ENCODE data around the gene RNF212.
"Not testable (repeated sequence)": the region's sequence is repeated elsewhere in the genome, so short reads cannot be mapped to it uniquely, and the experiment has no call there.

Gene RNF212

GRCh38 chr4:1137850-1138249, 24.5 kb upstream of the RNF212 start:
- no peak overlapping the region for H3K27ac ChIP-seq (ENCODE audit: low read depth, low read length)
- H3K9me3 ChIP-seq (ENCODE audit: control insufficient read depth, insufficient read depth, low read depth, low read length): no peaks in the 10 kb centered on the region

GRCh38 chr4:1137063-1137776, 23.9 kb upstream of the RNF212 start:
- Histone ChIP-seq H3K4me3 (ENCODE audit: low read depth, low read length) (no peak overlapping the region), H3K9ac (ENCODE audit: low read length) (no peak overlapping the region), H3K27me3 (ENCODE audit: control insufficient read depth, insufficient read depth, low read length) (peaks cover 33% of the 10 kb centered on the region), H3K27ac (ENCODE audit: low read depth, low read length) (no peak overlapping the region), H3K4me1 (ENCODE audit: control insufficient read depth, insufficient read depth, low read length) (no peaks in the 10 kb centered on the region), H3K36me3 (ENCODE audit: control insufficient read depth, insufficient read depth, low read length) (no peaks in the 10 kb centered on the region), H3K9me3 (ENCODE audit: control insufficient read depth, insufficient read depth, low read depth, low read length) (no peaks in the 10 kb centered on the region)

More at GRCh38 chr4:1137850-1138249, 24.5 kb upstream of the RNF212 start:
- H3K4me3 ChIP-seq (ENCODE audit: low read depth, low read length): no peak overlapping the region
- no peaks in the 10 kb centered on the region for H3K36me3 ChIP-seq (ENCODE audit: control insufficient read depth, insufficient read depth, low read length)
- no peaks in the 10 kb centered on the region for H3K4me1 ChIP-seq (ENCODE audit: control insufficient read depth, insufficient read depth, low read length)
- H3K27me3 ChIP-seq (ENCODE audit: control insufficient read depth, insufficient read depth, low read length): peaks cover 37% of the 10 kb centered on the region
- H3K9ac ChIP-seq (ENCODE audit: low read length): no peak overlapping the region

GRCh38 chr4:1136048-1136447, 22.7 kb upstream of the RNF212 start:
- no peak overlapping the region for H3K27ac ChIP-seq (ENCODE audit: low read depth, low read length)
- H3K4me3 ChIP-seq (ENCODE audit: low read depth, low read length): no peak overlapping the region
- H3K4me1 ChIP-seq (ENCODE audit: control insufficient read depth, insufficient read depth, low read length): no peaks in the 10 kb centered on the region
- no peaks in the 10 kb centered on the region for H3K9me3 ChIP-seq (ENCODE audit: control insufficient read depth, insufficient read depth, low read depth, low read length)
- peaks cover 33% of the 10 kb centered on the region for H3K27me3 ChIP-seq (ENCODE audit: control insufficient read depth, insufficient read depth, low read length)
- no peaks in the 10 kb centered on the region for H3K36me3 ChIP-seq (ENCODE audit: control insufficient read depth, insufficient read depth, low read length)
- H3K9ac ChIP-seq (ENCODE audit: low read length): no peak overlapping the region

- Histone ChIP-seq H3K9ac (ENCODE audit: low read length) (no peak overlapping the region), H3K36me3 (ENCODE audit: control insufficient read depth, insufficient read depth, low read length) (no peaks in the 10 kb centered on the region), H3K4me3 (ENCODE audit: low read depth, low read length) (no peak overlapping the region), H3K4me1 (ENCODE audit: control insufficient read depth, insufficient read depth, low read length) (no peaks in the 10 kb centered on the region), H3K27me3 (ENCODE audit: control insufficient read depth, insufficient read depth, low read length) (peaks cover 19% of the 10 kb centered on the region; the same call in 1 of the 2 replicates), H3K27ac (ENCODE audit: low read depth, low read length) (no peak overlapping the region), H3K9me3 (ENCODE audit: control insufficient read depth, insufficient read depth, low read depth, low read length) (no peaks in the 10 kb centered on the region)
These were observed 19.7 kb upstream of the RNF212 start for GRCh38 chr4:1133033-1133432.

- H3K27ac ChIP-seq (ENCODE audit: low read depth, low read length): no peak overlapping the region
These were observed 17.2 kb upstream of the RNF212 start for GRCh38 chr4:1130316-1131186.

GRCh38 chr4:1126506-1126905, 13.1 kb upstream of the RNF212 start:
- H3K9me3 ChIP-seq (ENCODE audit: control insufficient read depth, insufficient read depth, low read depth, low read length): no peaks in the 10 kb centered on the region
- H3K4me3 ChIP-seq (ENCODE audit: low read depth, low read length): no peak overlapping the region
- no peaks in the 10 kb centered on the region; the same call in 1 of the 2 replicates for H3K27me3 ChIP-seq (ENCODE audit: control insufficient read depth, insufficient read depth, low read length)
- H3K4me1 ChIP-seq (ENCODE audit: control insufficient read depth, insufficient read depth, low read length): no peaks in the 10 kb centered on the region
- H3K9ac ChIP-seq (ENCODE audit: low read length): no peak overlapping the region
- H3K27ac ChIP-seq (ENCODE audit: low read depth, low read length): no peak overlapping the region
- no peaks in the 10 kb centered on the region for H3K36me3 ChIP-seq (ENCODE audit: control insufficient read depth, insufficient read depth, low read length)

More at GRCh38 chr4:1130316-1131186, 17.2 kb upstream of the RNF212 start:
- H3K27me3 ChIP-seq (ENCODE audit: control insufficient read depth, insufficient read depth, low read length): peaks cover 10% of the 10 kb centered on the region; the same call in 1 of the 2 replicates
- H3K4me1 ChIP-seq (ENCODE audit: control insufficient read depth, insufficient read depth, low read length): no peaks in the 10 kb centered on the region
- no peak overlapping the region for H3K4me3 ChIP-seq (ENCODE audit: low read depth, low read length)
- H3K9me3 ChIP-seq (ENCODE audit: control insufficient read depth, insufficient read depth, low read depth, low read length): no peaks in the 10 kb centered on the region
- H3K9ac ChIP-seq (ENCODE audit: low read length): no peak overlapping the region
- no peaks in the 10 kb centered on the region for H3K36me3 ChIP-seq (ENCODE audit: control insufficient read depth, insufficient read depth, low read length)

GRCh38 chr4:1125466-1125865, 12.1 kb upstream of the RNF212 start:
- not testable (repeated sequence) for H3K27ac ChIP-seq (ENCODE audit: low read depth, low read length); H3K9me3 ChIP-seq (ENCODE audit: control insufficient read depth, insufficient read depth, low read depth, low read length); H3K36me3 ChIP-seq (ENCODE audit: control insufficient read depth, insufficient read depth, low read length); H3K27me3 ChIP-seq (ENCODE audit: control insufficient read depth, insufficient read depth, low read length); H3K9ac ChIP-seq (ENCODE audit: low read length); H3K4me1 ChIP-seq (ENCODE audit: control insufficient read depth, insufficient read depth, low read length); H3K4me3 ChIP-seq (ENCODE audit: low read depth, low read length)

- Histone ChIP-seq H3K36me3 (ENCODE audit: control insufficient read depth, insufficient read depth, low read length) (no peaks in the 10 kb centered on the region), H3K9me3 (ENCODE audit: control insufficient read depth, insufficient read depth, low read depth, low read length) (no peaks in the 10 kb centered on the region), H3K9ac (ENCODE audit: low read length) (no peak overlapping the region), H3K27ac (ENCODE audit: low read depth, low read length) (no peak overlapping the region), H3K4me1 (ENCODE audit: control insufficient read depth, insufficient read depth, low read length) (no peaks in the 10 kb centered on the region), H3K4me3 (ENCODE audit: low read depth, low read length) (no peak overlapping the region), H3K27me3 (ENCODE audit: control insufficient read depth, insufficient read depth, low read length) (peaks cover 3% of the 10 kb centered on the region; the same call in 1 of the 2 replicates)
These were observed 11.5 kb upstream of the RNF212 start for GRCh38 chr4:1124818-1125217.

- H3K4me3 ChIP-seq (ENCODE audit: low read depth, low read length): no peak overlapping the region
- peaks cover 6% of the 10 kb centered on the region; the same call in 1 of the 2 replicates for H3K27me3 ChIP-seq (ENCODE audit: control insufficient read depth, insufficient read depth, low read length)
- no peaks in the 10 kb centered on the region for H3K9me3 ChIP-seq (ENCODE audit: control insufficient read depth, insufficient read depth, low read depth, low read length)
- H3K9ac ChIP-seq (ENCODE audit: low read length): no peak overlapping the region
- no peak overlapping the region for H3K27ac ChIP-seq (ENCODE audit: low read depth, low read length)
- H3K4me1 ChIP-seq (ENCODE audit: control insufficient read depth, insufficient read depth, low read length): no peaks in the 10 kb centered on the region
- H3K36me3 ChIP-seq (ENCODE audit: control insufficient read depth, insufficient read depth, low read length): no peaks in the 10 kb centered on the region
These were observed 9.1 kb upstream of the RNF212 start for GRCh38 chr4:1122505-1122904.

- H3K27me3 ChIP-seq (ENCODE audit: control insufficient read depth, insufficient read depth, low read length): peaks cover 44% of the 10 kb centered on the region
These were observed 3.5 kb upstream of the RNF212 start for GRCh38 chr4:1116838-1117237.

More at GRCh38 chr4:1116838-1117237, 3.5 kb upstream of the RNF212 start:
- Histone ChIP-seq H3K36me3 (ENCODE audit: control insufficient read depth, insufficient read depth, low read length) (no peaks in the 10 kb centered on the region), H3K4me3 (ENCODE audit: low read depth, low read length) (no peak overlapping the region), H3K27ac (ENCODE audit: low read depth, low read length) (no peak overlapping the region), H3K4me1 (ENCODE audit: control insufficient read depth, insufficient read depth, low read length) (no peaks in the 10 kb centered on the region), H3K9ac (ENCODE audit: low read length) (no peak overlapping the region), H3K9me3 (ENCODE audit: control insufficient read depth, insufficient read depth, low read depth, low read length) (no peaks in the 10 kb centered on the region)

Data from HUES6 (cell line).